Left ventricle myocardium inferior (tissue), 1 donor: Measurements from ENCODE around the gene TC2N. TPM values are rescaled to one million over a fixed set of nuclear protein-coding genes. Genes with fewer than 3 reads are reported as not detected.

Experiments
- DNase-seq: peaks from one replicate; pipeline ENCODE4 v3.0.0-alpha.2; 2020
- H3K27ac ChIP-seq: fragments of 200-600 bp; replicated peaks from 2 replicates; pipeline ENCODE4 v1.8.0; 2021
- H3K27me3 ChIP-seq: fragments of 200-600 bp; 2 replicates; pipeline ENCODE4 v1.8.0; 2021; ENCODE audit warnings: low read depth
- H3K36me3 ChIP-seq: fragments of 200-600 bp; 2 replicates; pipeline ENCODE4 v1.8.0; 2021
- H3K4me1 ChIP-seq: fragments of 200-600 bp; 2 replicates; pipeline ENCODE4 v1.8.0; 2021
- H3K4me3 ChIP-seq: fragments of 200-600 bp; 2 replicates; pipeline ENCODE4 v1.8.0; 2021; ENCODE audit warnings: mild to moderate bottlenecking, moderate library complexity
- H3K9me3 ChIP-seq: fragments of 200-600 bp; replicated peaks from 2 replicates; pipeline ENCODE4 v1.8.0; 2021
- CTCF ChIP-seq: fragments of 200-600 bp; IDR thresholded peaks from 2 replicates; pipeline ENCODE4 v1.8.0; 2021; ENCODE audit warnings: antibody characterized with exemption, mild to moderate bottlenecking, borderline replicate concordance
- intact Hi-C: fragments of 100-400 bp; cut with micrococcal nuclease; formaldehyde crosslinking; loops from one replicate; pipeline ENCODE4 v1.11.0; 2022
- total RNA-seq: library from RNA; stranded (reverse); fragmentation: NEBNext Ultra II Directional; extraction: Animal tissue kit (Norgen Biotek cat#: 25700); gene quantifications from one replicate; pipeline ENCODE4 v1.2.1, GENCODE V29; 2021
- donor health status: DM: no; HTN: yes; CAD: no; lungs with severe emphysema.

The TC2N gene
- total RNA-seq, 1 donor from 2014 or later = 4.1 TPM

- Histone ChIP-seq H3K36me3 (no peaks in the 10 kb centered on the region), H3K27me3 (peaks cover 15% of the 10 kb centered on the region), H3K9me3 (no peaks in the 10 kb centered on the region), H3K27ac (peak overlapping the region; percentile 64), H3K4me3 (no peak overlapping the region), H3K4me1 (peaks cover 29% of the 10 kb centered on the region)
- intact Hi-C loops = no loop called here
- no peak for DNase-seq
- TF ChIP-seq CTCF = no peak
Measured at GRCh38 chr14:91753501-91754128, 113.7 kb downstream of the TC2N start.

GRCh38 chr14:91752961-91753360 lies 114.4 kb downstream of the TC2N start:
- peak overlapping the region; percentile 64 for H3K27ac ChIP-seq

GRCh38 chr14:91751719-91752118 lies 115.6 kb downstream of the TC2N start:
- Histone ChIP-seq H3K4me3 (no peak overlapping the region), H3K27me3 (peaks cover 15% of the 10 kb centered on the region), H3K4me1 (peaks cover 29% of the 10 kb centered on the region), H3K36me3 (no peaks in the 10 kb centered on the region), H3K27ac (no peak overlapping the region), H3K9me3 (no peaks in the 10 kb centered on the region)
- DNase-seq = no peak
- no peak for TF ChIP-seq CTCF
- intact Hi-C loops = no loop called here

More at GRCh38 chr14:91752961-91753360, 114.4 kb downstream of the TC2N start:
- peaks cover 29% of the 10 kb centered on the region for H3K4me1 ChIP-seq
- intact Hi-C loops = no loop called here
- no peak for DNase-seq
- no peak for TF ChIP-seq CTCF
- H3K27me3 ChIP-seq = peaks cover 15% of the 10 kb centered on the region
- no peaks in the 10 kb centered on the region for H3K36me3 ChIP-seq
- H3K9me3 ChIP-seq = no peaks in the 10 kb centered on the region
- H3K4me3 ChIP-seq = no peak overlapping the region

GRCh38 chr14:91750634-91751198 lies 116.6 kb downstream of the TC2N start:
- peaks cover 15% of the 10 kb centered on the region for H3K27me3 ChIP-seq
- no peak for DNase-seq
- no peak overlapping the region for H3K4me3 ChIP-seq
- H3K4me1 ChIP-seq = peaks cover 26% of the 10 kb centered on the region
- TF ChIP-seq CTCF = no peak
- H3K27ac ChIP-seq = no peak overlapping the region
- no peaks in the 10 kb centered on the region for H3K9me3 ChIP-seq
- intact Hi-C loops = no loop called here
- H3K36me3 ChIP-seq = no peaks in the 10 kb centered on the region

- H3K4me1 ChIP-seq = peaks cover 20% of the 10 kb centered on the region
- H3K27me3 ChIP-seq = peaks cover 15% of the 10 kb centered on the region
- intact Hi-C loops = no loop called here
- H3K9me3 ChIP-seq = no peaks in the 10 kb centered on the region
- H3K4me3 ChIP-seq = no peak overlapping the region
- H3K27ac ChIP-seq = no peak overlapping the region
- no peak for TF ChIP-seq CTCF
- no peaks in the 10 kb centered on the region for H3K36me3 ChIP-seq
- no peak for DNase-seq
Measured at GRCh38 chr14:91749868-91750267, 117.5 kb downstream of the TC2N start.
